GM12878 (cell line): Measurements from ENCODE around the gene NOX1. TPM values are rescaled to one million over a fixed set of nuclear protein-coding genes. Genes with fewer than 3 reads are reported as not detected.

Source experiments
- ATAC-seq: fragments of 200-7000 bp; cut with Tn5 transposase; 3 replicates; pipeline ENCODE4 v1.9.1; 2020; ENCODE audit warnings: mild to moderate bottlenecking, moderate library complexity
- BruUV-seq: library from RNA; stranded (reverse); fragments of 400-500 nt; replicated peaks from 2 replicates; lab custom pipeline; 2021; lab: Mats Ljungman, UMichigan
- CTCF ChIA-PET: fragments of 300-600 bp; sonication (Branson Sonifier 250); formaldehyde crosslinking; extraction: SDS; loops from one replicate; lab custom pipeline; 2021; ENCODE audit warnings: inconsistent platforms; lab: Yijun Ruan, JAX
- POLR2A ChIA-PET: fragments of 350-600 bp; formaldehyde crosslinking; extraction: SDS; loops from one replicate; lab custom pipeline; 2021; ENCODE audit warnings: inconsistent platforms; lab: Charles Lee
- RAD21 ChIA-PET: fragments of 300-600 bp; sonication (Branson Sonifier 250); formaldehyde crosslinking; loops from one replicate; lab custom pipeline; 2023; ENCODE audit warnings: antibody characterized with exemption; ENCODE audit not compliant: unreplicated experiment; lab: Charles Lee
- SMC1A ChIA-PET: fragments of 300-600 bp; sonication (Branson Sonifier 250); formaldehyde crosslinking; loops from one replicate; lab custom pipeline; 2023; ENCODE audit not compliant: unreplicated experiment, uncharacterized antibody; lab: Charles Lee
- DNase-seq: peaks from one replicate; pipeline ENCODE4 v3.0.0-alpha.2; 2011; ENCODE audit warnings: low read depth, low spot score
- FAIRE-seq: peaks from 3 replicates; lab custom pipeline; 2011; peaks lifted over from hg19 to GRCh38; lab: Jason Lieb, UNC
- H2AFZ ChIP-seq: 2 replicates; pipeline ENCODE4 v1.6.0; 2011; ENCODE audit warnings: low read depth, low read length, control low read depth; ENCODE audit not compliant: control insufficient read depth
- H3K27ac ChIP-seq: 2 replicates; pipeline ENCODE4 v1.5.1; 2011; ENCODE audit warnings: control low read depth; ENCODE audit not compliant: control insufficient read depth, insufficient read depth
- H3K27me3 ChIP-seq, 2 experiments: replicated peaks in 1 of 2; 2 replicates each; pipeline versions ENCODE4 v1.6.0 to v1.6.1; 2011; ENCODE audit warnings: low read length in 1 of 2; ENCODE audit not compliant: control insufficient read depth in 2 of 2, insufficient read depth in 2 of 2
- H3K36me3 ChIP-seq, 2 experiments: 2 replicates each; pipeline ENCODE4 v1.5.1; 2011; ENCODE audit warnings: low read length in 1 of 2; ENCODE audit not compliant: control insufficient read depth in 2 of 2, insufficient read depth in 2 of 2
- H3K4me1 ChIP-seq: 2 replicates; pipeline ENCODE4 v1.6.1; 2011; ENCODE audit warnings: mild to moderate bottlenecking, low read length, moderate library complexity, mixed read lengths; ENCODE audit not compliant: control insufficient read depth, insufficient read depth
- H3K4me2 ChIP-seq: 2 replicates; pipeline ENCODE4 v1.6.0; 2011; ENCODE audit warnings: control low read depth; ENCODE audit not compliant: control insufficient read depth, insufficient read depth
- H3K4me3 ChIP-seq: fragments of 200-600 bp; sonication (generic); 2 replicates; pipeline ENCODE4 v1.5.1; 2016
- H3K79me2 ChIP-seq: 2 replicates; pipeline ENCODE4 v1.6.0; 2011; ENCODE audit warnings: low read length; ENCODE audit not compliant: control insufficient read depth, insufficient read depth
- H3K9ac ChIP-seq: 2 replicates; pipeline ENCODE4 v1.8.0; 2011; ENCODE audit warnings: low read length, control low read depth, mixed read lengths; ENCODE audit not compliant: control insufficient read depth, insufficient read depth
- H3K9me3 ChIP-seq: replicated peaks from 3 replicates; pipeline ENCODE4 v1.5.1; 2011; ENCODE audit warnings: mild to moderate bottlenecking, low read length; ENCODE audit not compliant: control insufficient read depth, insufficient read depth
- H4K20me1 ChIP-seq: 2 replicates; pipeline ENCODE4 v1.6.0; 2011; ENCODE audit not compliant: control insufficient read depth, insufficient read depth
- BRCA1 ChIP-seq: IDR thresholded peaks from 2 replicates; pipeline ENCODE4 v1.6.1; 2011; ENCODE audit warnings: low read depth, low read length, improper control_type of control experiment
- CHD2 ChIP-seq: IDR thresholded peaks from 2 replicates; pipeline ENCODE4 v1.6.1; 2011; ENCODE audit warnings: low read depth, low read length, improper control_type of control experiment, borderline replicate concordance
- CHD4 ChIP-seq: fragments of 200-600 bp; sonication (generic); IDR thresholded peaks from 2 replicates; pipeline ENCODE4 v1.6.1; 2016; ENCODE audit warnings: mild to moderate bottlenecking
- CTCF ChIP-seq, 3 experiments: IDR thresholded peaks in 2 of 3; conservative IDR thresholded peaks in 1 of 3; 2 replicates each; pipeline ENCODE4 v1.5.1; 2011; ENCODE audit warnings: low read depth in 3 of 3, low read length in 3 of 3, mild to moderate bottlenecking in 3 of 3, control low read depth in 2 of 3, moderate library complexity in 2 of 3, inconsistent platforms in 1 of 3, mixed read lengths in 1 of 3; ENCODE audit not compliant: control insufficient read depth in 2 of 3, insufficient read depth in 1 of 3; ENCODE audit errors: extremely low read depth in 1 of 3
- E4F1 ChIP-seq: fragments of 450-650 bp; IDR thresholded peaks from 2 replicates; pipeline ENCODE4 v1.6.1; 2018; ENCODE audit warnings: borderline replicate concordance, mild to moderate bottlenecking; ENCODE audit not compliant: partially characterized antibody
- HDGF ChIP-seq: fragments of 450-650 bp; IDR thresholded peaks from 2 replicates; pipeline ENCODE4 v1.6.1; 2016; ENCODE audit warnings: antibody characterized with exemption
- IRF5 ChIP-seq: fragments of 450-650 bp; IDR thresholded peaks from 2 replicates; pipeline ENCODE4 v1.6.1; 2017; ENCODE audit warnings: borderline replicate concordance
- KLF5 ChIP-seq: fragments of 450-650 bp; IDR thresholded peaks from 2 replicates; pipeline ENCODE4 v1.6.1; 2014; ENCODE audit warnings: mild to moderate bottlenecking; ENCODE audit not compliant: partially characterized antibody
- LARP7 ChIP-seq: fragments of 450-650 bp; IDR thresholded peaks from 2 replicates; pipeline ENCODE4 v1.6.1; 2017; ENCODE audit warnings: mild to moderate bottlenecking
- NBN ChIP-seq: fragments of 450-650 bp; IDR thresholded peaks from 2 replicates; pipeline ENCODE4 v1.6.1; 2016
- NKRF ChIP-seq: fragments of 450-650 bp; conservative IDR thresholded peaks from 2 replicates; pipeline ENCODE4 v1.6.1; 2017; ENCODE audit warnings: mild to moderate bottlenecking, moderate library complexity
- RBBP5 ChIP-seq: fragments of 200-600 bp; sonication (generic); conservative IDR thresholded peaks from 2 replicates; pipeline ENCODE4 v1.6.1; 2016
- ZNF207 ChIP-seq: fragments of 450-650 bp; IDR thresholded peaks from 2 replicates; pipeline ENCODE4 v1.6.1; 2014; ENCODE audit warnings: antibody characterized with exemption, mild to moderate bottlenecking, borderline replicate concordance
- ZNF24 ChIP-seq: fragments of 450-650 bp; IDR thresholded peaks from 2 replicates; pipeline ENCODE4 v1.6.1; 2017; ENCODE audit warnings: antibody characterized with exemption, mild to moderate bottlenecking
- WGBS: methylation state at CpG from one replicate; pipeline ENCODE4 v1.1.6; 2016; ENCODE audit warnings: low lambda C conversion rate; ENCODE audit not compliant: insufficient replicate concordance, insufficient coverage; ENCODE audit errors: missing lambda C conversion rate; 5-methylcytosine and 5-hydroxymethylcytosine counted together
- in situ Hi-C: fragments of 300-500 bp; cut with MboI; formaldehyde crosslinking; loops from 9 replicates; pipeline ENCODE4 v1.14.3; 2018; ENCODE audit warnings: mixed read lengths
- intact Hi-C: fragments of 100-400 bp; cut with micrococcal nuclease; formaldehyde crosslinking; loops from one replicate; pipeline ENCODE4 v1.14.2; 2022; ENCODE audit not compliant: unreplicated experiment
- polyA plus RNA-seq, 11 experiments: library from polyadenylated mRNA; depleted of rRNA in 4 of 11; unstranded in 6 of 11; stranded (reverse) in 5 of 11; fragments of >200 nt; fragmentation: Nextera tagmentation in 4 of 11; fragmentation: Illumina TruSeq in 1 of 11; extraction: Ambion mirVana in 4 of 11; extraction: Trizol in 1 of 11; gene quantifications; 1 replicate in 1 of 11; 2 replicates in 10 of 11; pipeline versions ENCODE4 v1.2.1 to v1.2.3, GENCODE V29; 2011 to 2016; ENCODE audit warnings: inconsistent platforms in 2 of 11, missing spikeins in 2 of 11, low read depth in 1 of 11
- total RNA-seq, 4 experiments: library from RNA; depleted of rRNA in 3 of 4; stranded (reverse); fragments of >200 nt in 3 of 4; fragmentation: Illumina TruSeq in 1 of 4; extraction: Trizol in 1 of 4; gene quantifications; 2 replicates each; pipeline versions ENCODE4 v1.2.1 to v1.2.3, GENCODE V29; 2013 to 2021

NOX1 gene
- total and polyA plus RNA-seq, 10 of the 15 experiments (the other 5 are each of a cell fraction or from before 2014, with no cell fraction given), result 0.03 to 0.09 (median 0.08) TPM; not detected in 6

DNA sequence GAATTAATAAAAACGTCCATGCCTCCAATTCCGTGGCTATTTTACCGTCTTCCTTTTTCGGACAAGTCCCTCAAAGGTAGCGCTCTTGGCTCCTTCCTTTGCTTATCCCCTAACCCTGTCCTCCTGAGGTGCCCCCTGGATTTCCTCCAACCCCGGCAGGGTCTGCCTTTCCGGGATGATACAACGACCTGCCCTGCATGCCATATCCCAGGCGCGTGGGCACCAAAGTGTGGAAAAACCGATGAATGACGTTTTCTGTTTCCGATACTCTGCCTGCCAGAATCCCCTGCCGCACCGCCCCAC, 54.7 kb downstream of the NOX1 start:
- Histone ChIP-seq H3K4me3 (peak overlapping the region; percentile 52; the same call in 1 of the 2 replicates), H3K27me3 (no peaks in the 10 kb centered on the region; a peak in 2 of 4 replicates), H3K36me3 (no peaks in the 10 kb centered on the region; a peak in 3 of 4 replicates), H3K9ac (peak overlapping the region; percentile 48), H4K20me1 (no peaks in the 10 kb centered on the region), H3K79me2 (peaks cover 10% of the 10 kb centered on the region), H3K4me2 (peak overlapping the region; percentile 80), H3K27ac (peak overlapping the region; percentile 39; the same call in 1 of the 2 replicates), H2AFZ (peak overlapping the region; percentile 93), H3K4me1 (no peaks in the 10 kb centered on the region), H3K9me3 (no peaks in the 10 kb centered on the region; the same call in 2 of the 3 replicates)
- DNase-seq (no peak), ATAC-seq (no peak), FAIRE-seq (no peak)
- ChIA-PET POLR2A (no interaction called here), CTCF (no interaction called here), RAD21 (no interaction called here), SMC1A (no interaction called here)
- no TSS peak for BruUV-seq
- WGBS, result 37% methylated on average over 14 of the region's 15 CpGs
- intact Hi-C loops, result no loop called here
- TF ChIP-seq KLF5 (no peak), LARP7 (no peak), CTCF (IDR thresholded peaks at IDR 0.05 in 2 of 3, conservative IDR thresholded peaks at IDR 0.05 in 1 of 3; ENCODE audit: control insufficient read depth in 2 of 3, extremely low read depth in 1 of 3, insufficient read depth in 1 of 3, low read depth in 3 of 3, low read length in 3 of 3) (no peak), HDGF (no peak), RBBP5 (no peak), ZNF207 (no peak), CHD2 (no peak), E4F1 (no peak), BRCA1 (no peak), NBN (no peak), IRF5 (no peak), NKRF (no peak), CHD4 (no peak), ZNF24 (no peak)
- in situ Hi-C loops, result no loop called here
